Measurements from ENCODE around the gene IGF2BP1.
"Not testable (repeated sequence)": the region's sequence is repeated elsewhere in the genome, so short reads cannot be mapped to it uniquely, and the experiment has no call there.

Gene IGF2BP1

DNA sequence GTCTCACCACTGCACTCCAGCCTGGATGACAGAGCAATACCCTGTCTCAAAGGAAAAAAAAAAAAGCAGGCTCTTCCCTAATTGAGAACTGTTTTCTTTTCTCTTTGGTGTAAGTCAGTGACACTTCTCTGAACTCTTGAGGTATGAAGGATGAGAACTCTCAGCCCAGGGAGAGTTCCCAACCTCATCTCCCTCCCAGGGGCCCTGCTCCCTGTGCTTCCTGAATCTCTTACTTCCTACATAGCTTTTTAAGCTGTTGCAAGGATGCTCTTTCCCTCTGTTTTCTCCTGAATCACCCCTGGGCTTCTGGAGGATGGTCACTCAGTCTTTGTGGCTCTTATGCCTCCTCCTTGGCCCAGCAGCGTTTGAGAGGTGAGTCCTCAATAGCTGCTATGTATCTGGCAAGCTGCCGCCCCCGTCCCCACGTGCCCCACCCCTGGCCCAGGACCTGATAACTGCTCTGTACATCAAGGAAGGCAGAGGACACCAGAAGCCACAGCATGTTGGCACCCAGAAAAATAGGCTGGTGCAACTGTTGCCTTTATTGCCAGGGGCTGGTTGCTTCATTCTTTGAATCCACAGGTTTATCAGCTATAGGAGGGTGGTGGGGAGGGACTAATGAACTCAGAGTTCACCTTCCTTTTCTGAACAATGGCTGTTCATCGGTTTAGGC, 24.0 kb downstream of the IGF2BP1 start:
- DNase-seq: no peak

- no peak for DNase-seq
Observed at GRCh38 chr17:49021768-49022103, 24.6 kb downstream of the IGF2BP1 start.

DNA sequence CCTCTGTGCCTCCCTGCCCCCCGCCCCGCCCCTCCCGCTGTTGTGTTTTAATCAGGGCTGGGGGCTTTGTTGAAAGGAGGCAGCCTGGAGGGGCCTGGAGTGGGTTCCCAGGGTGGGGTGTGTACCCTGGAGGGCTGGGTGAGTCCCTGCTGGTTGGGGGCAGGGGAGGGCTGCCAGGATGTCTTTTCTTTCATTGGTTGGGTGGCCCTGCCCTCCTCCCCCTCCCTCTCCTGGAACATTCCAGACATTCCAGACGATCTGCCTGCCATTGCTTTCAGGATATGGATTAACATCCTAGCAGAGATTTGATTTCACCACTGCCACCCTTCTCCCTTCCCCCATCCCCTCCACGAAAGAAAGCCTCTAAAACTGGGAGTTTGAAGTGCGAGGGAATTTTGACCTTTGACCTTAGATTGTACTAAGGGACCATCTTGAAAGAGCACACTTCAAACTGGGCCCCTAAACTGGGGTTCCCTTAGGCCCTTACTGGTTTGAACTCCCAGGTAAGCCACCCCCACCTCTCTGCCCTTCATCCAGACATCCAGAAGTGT, 25.3 kb downstream of the IGF2BP1 start:
- DNase-seq: no peak

GRCh38 chr17:49024523-49024922, 27.3 kb downstream of the IGF2BP1 start:
- DNase-seq: no peak

DNA sequence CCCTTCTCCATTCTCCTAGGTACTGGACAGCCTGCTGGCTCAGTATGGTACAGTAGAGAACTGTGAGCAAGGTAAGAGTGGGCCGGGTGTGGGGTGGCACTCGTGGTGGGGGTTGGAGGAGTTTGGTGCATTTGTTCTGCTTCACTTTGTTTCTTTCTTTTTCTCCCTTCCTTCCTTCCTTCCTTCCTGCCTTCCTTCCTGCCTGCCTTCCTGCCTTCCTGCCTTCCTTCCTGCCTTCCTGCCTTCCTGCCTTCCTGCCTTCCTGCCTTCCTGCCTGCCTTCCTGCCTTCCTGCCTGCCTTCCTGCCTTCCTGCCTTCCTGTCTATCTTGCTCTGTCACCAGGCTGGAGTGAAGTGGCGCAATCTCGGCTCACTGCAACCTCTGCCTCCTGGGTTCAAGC, 29.3 kb downstream of the IGF2BP1 start:
- DNase-seq: not testable (repeated sequence)

GRCh38 chr17:49028271-49028670, 31.1 kb downstream of the IGF2BP1 start:
- no peak for DNase-seq

- no peak for DNase-seq
Observed at GRCh38 chr17:49029801-49030200, 32.6 kb downstream of the IGF2BP1 start.

- DNase-seq: peak; percentile 39
Observed at GRCh38 chr17:49031965-49032928, 35.1 kb downstream of the IGF2BP1 start.

- no peak for DNase-seq
Observed at GRCh38 chr17:49035470-49036269, 38.5 kb downstream of the IGF2BP1 start.

- no peak for DNase-seq
Observed at GRCh38 chr17:49036270-49036626, 39.1 kb downstream of the IGF2BP1 start.

DNA sequence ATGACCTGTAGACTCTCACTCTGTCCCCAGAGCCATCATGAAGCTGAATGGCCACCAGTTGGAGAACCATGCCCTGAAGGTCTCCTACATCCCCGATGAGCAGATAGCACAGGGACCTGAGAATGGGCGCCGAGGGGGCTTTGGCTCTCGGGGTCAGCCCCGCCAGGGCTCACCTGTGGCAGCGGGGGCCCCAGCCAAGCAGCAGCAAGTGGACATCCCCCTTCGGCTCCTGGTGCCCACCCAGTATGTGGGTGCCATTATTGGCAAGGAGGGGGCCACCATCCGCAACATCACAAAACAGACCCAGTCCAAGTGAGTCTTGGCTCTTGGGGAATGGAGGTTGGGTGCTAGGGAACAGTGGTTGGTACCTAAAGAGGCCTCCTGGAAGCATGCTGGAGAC, 41.0 kb downstream of the IGF2BP1 start:
- no peak for DNase-seq

GRCh38 chr17:49038544-49038943, 41.4 kb downstream of the IGF2BP1 start:
- no peak for DNase-seq

DNA sequence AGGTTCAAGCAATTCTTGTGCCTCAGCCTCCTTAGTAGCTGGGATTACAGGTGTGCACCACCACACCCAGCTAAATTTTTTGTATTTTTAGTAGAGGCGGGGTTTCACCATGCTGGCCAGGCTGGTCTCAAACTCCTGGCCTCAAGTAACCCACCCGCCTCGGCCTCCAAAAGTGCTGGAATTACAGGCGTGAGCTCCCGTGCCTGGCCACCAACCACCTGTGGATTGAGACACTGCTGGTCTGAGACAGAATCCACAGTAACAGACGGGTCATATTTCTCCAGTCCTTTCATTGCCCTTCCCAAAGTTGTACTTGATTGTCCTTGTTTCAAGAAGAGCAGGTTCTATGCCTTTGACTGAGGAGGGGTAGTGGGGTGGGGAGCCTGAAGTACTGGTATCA, 42.3 kb downstream of the IGF2BP1 start:
- DNase-seq: not testable (repeated sequence)

DNA sequence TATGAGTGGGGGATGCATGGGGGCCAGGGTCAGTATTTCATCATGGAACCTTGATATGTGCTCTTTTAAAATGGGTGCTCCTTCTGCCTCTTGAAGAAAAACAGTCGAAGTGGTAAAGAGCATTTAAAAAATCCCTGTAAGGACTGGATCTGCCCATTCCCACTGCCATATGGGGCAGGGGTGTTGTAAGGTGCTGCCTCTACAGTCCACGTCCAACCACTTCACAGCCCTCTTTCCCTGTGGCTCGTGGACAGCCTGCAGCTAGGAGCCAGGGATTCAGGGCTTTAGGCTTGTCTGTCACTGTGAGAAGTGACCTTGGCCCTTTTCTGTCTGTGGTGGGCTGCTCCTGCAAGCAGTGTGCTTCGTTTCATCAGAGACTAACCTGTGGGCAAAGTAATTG, 44.3 kb downstream of the IGF2BP1 start:
- DNase-seq: no peak

DNA sequence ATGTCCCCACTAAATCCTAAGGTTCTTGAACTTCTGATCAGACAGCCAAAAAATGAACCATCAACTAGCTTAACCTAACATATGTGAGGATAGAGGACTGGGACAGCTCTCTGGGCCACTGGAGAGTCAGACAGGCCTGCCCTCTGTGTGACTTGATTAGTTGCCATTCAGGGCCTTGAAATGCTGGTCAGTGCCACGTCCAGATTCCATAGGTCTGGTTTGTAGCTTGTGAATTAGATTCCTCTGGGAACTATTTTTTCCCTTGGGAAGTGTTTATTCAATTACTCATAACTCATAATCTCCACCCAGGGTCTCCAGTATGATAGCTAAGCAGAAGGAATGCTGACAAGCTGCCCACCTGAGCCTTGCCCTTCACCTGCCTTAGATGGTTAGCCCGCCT, 48.2 kb downstream of the IGF2BP1 start:
- no peak for DNase-seq

DNA sequence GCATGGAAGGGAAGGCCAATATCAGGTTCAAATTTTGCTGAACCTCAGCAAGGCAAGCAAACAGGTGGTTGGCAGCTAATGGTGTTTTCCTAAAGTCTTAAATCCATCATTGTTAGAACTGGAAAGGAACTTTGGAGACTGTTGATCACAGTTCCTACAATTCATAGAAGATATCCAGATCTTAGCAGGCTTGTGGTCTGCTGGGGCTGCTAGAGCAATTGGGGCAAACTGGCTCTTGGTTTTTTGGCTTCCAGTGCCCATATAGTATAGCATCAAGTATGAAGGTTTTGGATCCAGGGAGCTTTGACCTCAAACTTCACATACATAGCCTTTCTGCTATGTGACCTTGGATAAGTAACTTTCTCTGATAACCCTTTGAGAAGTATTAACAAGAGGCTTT, 49.7 kb downstream of the IGF2BP1 start:
- no peak for DNase-seq

GRCh38 chr17:49049265-49049664, 52.1 kb downstream of the IGF2BP1 start:
- DNase-seq: no peak

GRCh38 chr17:49050611-49051010, 53.4 kb downstream of the IGF2BP1 start:
- DNase-seq: no peak

- DNase-seq: no peak
Observed at GRCh38 chr17:49051269-49051668, 54.1 kb downstream of the IGF2BP1 start.

- no peak for DNase-seq
Observed at GRCh38 chr17:49053171-49053829, 56.1 kb downstream of the IGF2BP1 start.

DNA sequence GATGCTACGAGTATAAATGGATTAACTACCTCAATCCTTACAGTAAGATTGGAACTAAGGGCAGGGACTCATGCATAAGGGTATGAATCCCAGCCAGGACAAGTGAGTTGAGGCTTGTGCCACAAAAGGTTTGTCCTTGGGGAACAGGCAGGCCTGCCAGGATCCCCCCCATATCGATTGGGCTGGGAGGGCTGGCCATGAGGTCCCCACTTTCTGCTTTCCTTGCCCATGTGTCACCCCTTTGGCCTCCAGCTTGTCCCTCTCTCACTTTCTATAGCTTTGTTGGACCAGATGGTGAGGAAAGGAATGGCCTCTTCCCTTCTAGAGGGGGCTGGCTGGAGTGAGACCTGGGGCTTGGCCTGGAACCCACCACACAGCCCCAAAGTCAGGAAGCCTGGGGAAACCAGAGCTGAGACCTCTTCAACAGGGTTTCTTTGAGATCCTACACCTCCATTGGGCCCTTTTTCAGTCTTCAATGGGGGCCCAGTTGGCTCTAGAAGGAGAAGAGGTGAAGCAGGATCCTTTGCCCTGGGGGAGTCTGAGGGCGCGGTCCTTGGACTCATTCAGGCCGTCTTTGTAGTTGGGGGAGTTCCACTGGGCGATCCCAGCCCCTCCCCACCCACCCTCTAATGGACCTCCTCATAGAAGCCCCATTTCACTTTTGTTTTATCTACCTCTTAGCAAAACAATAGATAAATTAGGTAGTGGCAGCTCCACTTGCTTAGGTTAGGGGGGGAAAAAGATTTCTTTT, 57.3 kb downstream of the IGF2BP1 start:
- DNase-seq: no peak

Data from NCI-H1105 (cell line).